Measurements from ENCODE around the gene CFAP410.
"Not testable (repeated sequence)": the region's sequence is repeated elsewhere in the genome, so short reads cannot be mapped to it uniquely, and the experiment has no call there.

CFAP410 gene

DNA sequence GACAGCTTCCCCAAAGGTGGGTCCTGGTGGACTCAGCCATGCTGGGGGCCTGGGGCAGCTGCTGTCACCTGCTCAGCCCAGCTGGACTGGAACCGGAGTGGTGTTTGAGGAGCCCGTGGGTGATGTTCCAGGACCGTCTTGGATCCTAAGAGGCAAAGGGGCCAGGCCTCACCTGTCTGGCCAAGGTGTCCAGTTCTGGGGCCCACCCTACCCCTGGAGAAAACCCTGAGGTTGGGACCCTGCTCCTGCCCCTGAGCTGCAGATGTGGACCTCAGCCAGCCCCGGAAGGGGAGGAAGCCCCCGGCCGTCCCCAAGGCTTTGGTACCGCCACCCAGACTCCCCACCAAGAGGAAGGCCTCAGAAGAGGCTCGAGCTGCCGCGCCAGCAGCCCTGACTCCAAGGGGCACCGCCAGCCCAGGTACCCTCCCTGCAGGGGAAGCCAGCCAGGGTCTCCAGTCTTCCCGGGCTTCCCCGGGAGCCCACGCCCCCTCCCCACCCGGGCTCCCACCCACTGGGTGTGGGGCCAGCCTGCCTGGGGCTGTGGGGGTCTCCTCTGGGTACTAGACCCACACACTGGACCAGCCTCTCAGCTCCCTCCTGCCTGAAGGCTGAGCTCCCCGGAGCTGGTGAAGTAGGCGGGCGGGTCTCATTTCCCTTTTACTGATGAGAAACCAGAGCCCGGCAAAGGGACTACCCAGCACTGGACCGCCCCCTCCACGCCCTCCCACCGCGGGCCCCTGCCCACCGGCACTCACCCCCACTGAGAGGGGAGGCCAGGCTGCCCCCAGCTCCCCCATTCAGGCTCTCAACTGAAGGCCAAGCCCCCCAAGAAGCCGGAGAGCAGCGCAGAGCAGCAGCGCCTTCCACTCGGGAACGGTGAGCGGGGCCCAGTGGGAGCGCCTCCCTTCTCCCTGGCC is 52.2 kb downstream of the CFAP410 start:
- no peak for DNase-seq (ENCODE audit: low read depth, low spot score)

GRCh38 chr21:44286086-44286715 is 53.0 kb downstream of the CFAP410 start:
- no peak for DNase-seq (ENCODE audit: low read depth, low spot score)

DNA sequence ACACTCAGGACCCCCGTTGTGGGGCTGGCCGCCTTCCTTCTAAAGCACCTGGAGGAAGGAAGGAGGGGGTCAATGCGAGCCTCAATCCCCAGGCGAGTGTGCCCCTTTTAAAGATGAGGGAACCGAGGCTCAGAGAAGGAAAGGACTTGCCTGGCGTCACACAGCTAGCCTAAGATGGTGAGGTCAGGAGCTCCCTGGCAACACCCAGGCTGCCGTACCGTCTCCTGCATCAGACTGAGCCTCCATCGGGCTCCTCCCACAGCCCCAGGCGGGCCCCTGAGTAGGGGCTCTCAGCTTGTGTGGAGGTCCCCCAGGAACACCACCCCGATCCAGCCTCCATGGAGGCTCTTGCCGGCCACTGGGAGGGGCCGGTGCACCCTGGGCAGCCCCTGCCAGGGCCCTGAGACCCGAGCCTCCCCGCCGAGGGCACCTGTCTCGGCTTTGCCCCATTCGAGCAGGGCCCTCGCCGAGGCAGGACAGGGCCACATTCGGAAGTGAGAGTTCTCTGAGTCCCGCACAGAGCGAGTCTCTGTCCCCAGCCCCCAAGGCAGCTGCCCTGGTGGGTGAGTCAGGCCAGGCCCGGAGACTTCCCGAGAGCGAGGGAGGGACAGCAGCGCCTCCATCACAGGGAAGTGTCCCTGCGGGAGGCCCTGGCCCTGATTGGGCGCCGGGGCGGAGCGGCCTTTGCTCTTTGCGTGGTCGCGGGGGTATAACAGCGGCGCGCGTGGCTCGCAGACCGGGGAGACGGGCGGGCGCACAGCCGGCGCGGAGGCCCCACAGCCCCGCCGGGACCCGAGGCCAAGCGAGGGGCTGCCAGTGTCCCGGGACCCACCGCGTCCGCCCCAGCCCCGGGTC is 53.8 kb downstream of the CFAP410 start, which contains the start of gene AIRE:
AIRE (plus strand) TSS at position 739 of the 855 bp plus-strand sequence. CDS start 131 bp downstream, outside the sequence.
- DNase-seq (ENCODE audit: low read depth, low spot score), result no peak

DNA sequence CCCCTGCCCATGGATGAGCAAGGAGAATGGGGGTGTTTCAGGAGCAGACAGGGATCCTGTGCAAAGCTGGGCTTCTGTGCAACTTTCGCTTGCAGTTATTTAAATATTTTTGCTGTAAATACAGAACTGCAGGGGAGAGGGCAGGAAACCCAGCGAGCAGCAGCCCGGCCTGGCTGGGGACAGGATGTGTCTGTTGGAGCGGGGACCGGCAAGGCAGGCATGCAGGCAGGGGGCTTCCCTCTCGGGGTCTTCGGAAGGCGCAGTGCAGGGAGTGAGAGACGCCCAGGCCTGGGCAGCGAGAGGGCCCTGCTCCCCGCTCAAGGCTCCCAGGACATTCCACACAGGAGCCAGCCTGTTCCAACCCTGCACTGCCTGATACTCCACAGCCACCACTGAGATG is 55.2 kb downstream of the CFAP410 start:
- no peak for DNase-seq (ENCODE audit: low read depth, low spot score)

GRCh38 chr21:44283211-44283785 is 55.9 kb downstream of the CFAP410 start:
- DNase-seq (ENCODE audit: low read depth, low spot score), result not testable (repeated sequence)

GRCh38 chr21:44282370-44282769 is 56.8 kb downstream of the CFAP410 start:
- DNase-seq (ENCODE audit: low read depth, low spot score), result no peak

DNA sequence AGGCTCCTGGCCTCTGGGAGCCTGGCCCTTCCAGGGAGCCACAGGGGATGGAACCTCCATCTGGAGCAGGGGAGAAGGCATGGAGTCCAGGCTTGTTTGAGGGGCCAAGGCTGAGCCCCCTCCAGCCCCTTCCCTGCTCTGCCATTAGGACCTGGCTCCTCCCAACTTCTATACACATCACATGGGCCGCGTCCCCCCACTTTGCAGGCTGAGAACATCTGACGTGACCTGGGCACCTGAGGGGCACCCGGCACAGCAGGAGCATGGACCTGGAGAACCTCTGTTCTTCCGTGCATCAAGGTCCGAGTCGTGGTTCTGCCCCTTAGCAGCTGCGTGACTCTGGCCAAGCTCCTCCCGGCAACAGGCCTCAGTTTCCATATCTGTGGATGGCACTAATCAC is 57.4 kb downstream of the CFAP410 start:
- DNase-seq (ENCODE audit: low read depth, low spot score), result no peak

GRCh38 chr21:44279354-44280260 is 59.6 kb downstream of the CFAP410 start:
- no peak for DNase-seq (ENCODE audit: low read depth, low spot score)

Measured in brain pericyte (primary cell).